ENCODE data around the gene STMND1.

DNA sequence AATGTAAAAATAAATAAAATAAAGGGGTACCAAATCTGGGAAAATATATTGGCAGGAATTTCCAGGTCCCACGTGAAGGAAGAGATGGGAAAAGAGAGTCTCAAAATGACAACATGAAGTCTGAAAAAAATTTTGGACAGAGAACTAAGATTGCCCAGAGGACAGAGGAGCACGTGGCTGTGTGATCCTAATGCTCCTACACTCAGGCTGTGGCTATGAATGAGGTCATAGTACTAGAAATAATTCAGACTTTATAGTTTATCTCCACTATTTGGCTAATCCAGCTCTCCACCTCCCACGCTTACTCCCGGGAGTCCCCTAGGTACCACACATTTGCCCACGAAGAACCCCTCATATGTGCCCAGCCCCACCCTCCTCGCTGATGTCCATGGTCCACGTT, 42.8 kb upstream of the STMND1 start:
- TF ChIP-seq, protein P1, sequence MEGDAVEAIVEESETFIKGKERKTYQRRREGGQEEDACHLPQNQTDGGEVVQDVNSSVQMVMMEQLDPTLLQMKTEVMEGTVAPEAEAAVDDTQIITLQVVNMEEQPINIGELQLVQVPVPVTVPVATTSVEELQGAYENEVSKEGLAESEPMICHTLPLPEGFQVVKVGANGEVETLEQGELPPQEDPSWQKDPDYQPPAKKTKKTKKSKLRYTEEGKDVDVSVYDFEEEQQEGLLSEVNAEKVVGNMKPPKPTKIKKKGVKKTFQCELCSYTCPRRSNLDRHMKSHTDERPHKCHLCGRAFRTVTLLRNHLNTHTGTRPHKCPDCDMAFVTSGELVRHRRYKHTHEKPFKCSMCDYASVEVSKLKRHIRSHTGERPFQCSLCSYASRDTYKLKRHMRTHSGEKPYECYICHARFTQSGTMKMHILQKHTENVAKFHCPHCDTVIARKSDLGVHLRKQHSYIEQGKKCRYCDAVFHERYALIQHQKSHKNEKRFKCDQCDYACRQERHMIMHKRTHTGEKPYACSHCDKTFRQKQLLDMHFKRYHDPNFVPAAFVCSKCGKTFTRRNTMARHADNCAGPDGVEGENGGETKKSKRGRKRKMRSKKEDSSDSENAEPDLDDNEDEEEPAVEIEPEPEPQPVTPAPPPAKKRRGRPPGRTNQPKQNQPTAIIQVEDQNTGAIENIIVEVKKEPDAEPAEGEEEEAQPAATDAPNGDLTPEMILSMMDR (IDR thresholded peaks at IDR 0.05) = no peak
- TF ChIP-seq POLR2A (IDR thresholded peaks at IDR 0.05) = no peak
